ENCODE data around the gene MAB21L4. TPM values are rescaled to one million over a fixed set of nuclear protein-coding genes. Genes with fewer than 3 reads are reported as not detected.

MAB21L4 gene
- total RNA-seq, 4 donors from 2014 or later, result 41.3 to 121 (median 69.1) TPM

GRCh38 chr2:240894006-240894405 lies 1.9 kb downstream of the MAB21L4 start:
- no peak for DNase-seq (ENCODE audit: low spot score in 2 of 2)
- 30 to 56% methylated on average over 8 to 9 of the region's 9 CpGs for WGBS, 2 donors
- TF ChIP-seq POLR2A (IDR thresholded peaks at IDR 0.05) (no peak), CTCF (IDR thresholded peaks at IDR 0.05) (no peak)
- no peak overlapping the region for H3K4me3 ChIP-seq (ENCODE audit: low read depth, poor library complexity, severe bottlenecking)
- intact Hi-C loops (cut with DNase I; ENCODE audit: low total_unique reads), result no loop called here

- WGBS, 2 donors, result 34 to 48% methylated on average over 16 of the region's 17 CpGs
- no peak for DNase-seq (ENCODE audit: low spot score in 2 of 2)
- H3K4me3 ChIP-seq (ENCODE audit: low read depth, poor library complexity, severe bottlenecking), result no peak overlapping the region
- no peak for TF ChIP-seq POLR2A (IDR thresholded peaks at IDR 0.05)
- no peak for TF ChIP-seq CTCF (IDR thresholded peaks at IDR 0.05)
- intact Hi-C loops (cut with DNase I; ENCODE audit: low total_unique reads), result no loop called here
These were observed 2.6 kb downstream of the MAB21L4 start for GRCh38 chr2:240893363-240893844.

GRCh38 chr2:240892925-240893324 lies 3.0 kb downstream of the MAB21L4 start:
- WGBS, 2 donors, result 76 to 83% methylated on average over 10 to 12 of the region's 12 CpGs
- intact Hi-C loops (cut with DNase I; ENCODE audit: low total_unique reads), result no loop called here
- no peak for TF ChIP-seq POLR2A (IDR thresholded peaks at IDR 0.05)
- no peak for TF ChIP-seq CTCF (IDR thresholded peaks at IDR 0.05)
- no peak overlapping the region for H3K4me3 ChIP-seq (ENCODE audit: low read depth, poor library complexity, severe bottlenecking)
- DNase-seq (ENCODE audit: low spot score in 2 of 2), result no peak

- intact Hi-C loops (cut with DNase I; ENCODE audit: low total_unique reads), result no loop called here
- 59 to 100% methylated on average over 2 to 9 of the region's 9 CpGs for WGBS, 2 donors
- H3K4me3 ChIP-seq (ENCODE audit: low read depth, poor library complexity, severe bottlenecking), result no peak overlapping the region
- no peak for DNase-seq (ENCODE audit: low spot score in 2 of 2)
- no peak for TF ChIP-seq CTCF (IDR thresholded peaks at IDR 0.05)
- no peak for TF ChIP-seq POLR2A (IDR thresholded peaks at IDR 0.05)
These were observed 3.6 kb downstream of the MAB21L4 start for GRCh38 chr2:240892356-240892755.

GRCh38 chr2:240891492-240892340 lies 4.2 kb downstream of the MAB21L4 start:
- TF ChIP-seq CTCF (IDR thresholded peaks at IDR 0.05) (no peak), POLR2A (IDR thresholded peaks at IDR 0.05) (no peak)
- intact Hi-C loops (cut with DNase I; ENCODE audit: low total_unique reads), result no loop called here
- H3K4me3 ChIP-seq (ENCODE audit: low read depth, poor library complexity, severe bottlenecking), result no peak overlapping the region
- no peak for DNase-seq (ENCODE audit: low spot score in 2 of 2)
- 71 to 75% methylated on average over 20 of the region's 20 CpGs for WGBS, 2 donors

All from lower leg skin (tissue), 4 donors.